Esophagus muscularis mucosa (tissue), 4 donors: Measurements from ENCODE around the gene FGD1. TPM values are rescaled to one million over a fixed set of nuclear protein-coding genes. Genes with fewer than 3 reads are reported as not detected.

Experiments used
- DNase-seq: peaks from one replicate; pipeline ENCODE4 v3.0.0-alpha.2; 2017; ENCODE audit errors: extremely low spot score
- H3K27ac ChIP-seq, 4 donors: fragments of 200-600 bp; sonication (generic); replicated peaks in 1 of 4; 1 replicate in 3 of 4; 2 replicates in 1 of 4; pipeline ENCODE4 v1.5.1; 2016 to 2019; ENCODE audit warnings: mild to moderate bottlenecking in 1 of 4
- H3K27me3 ChIP-seq, 4 donors: fragments of 200-600 bp; sonication (generic); one replicate each; pipeline versions ENCODE4 v1.5.1 to v1.6.0; 2016 to 2019
- H3K36me3 ChIP-seq, 4 donors: fragments of 200-600 bp; sonication (generic); one replicate each; pipeline ENCODE4 v1.5.1; 2016 to 2019
- H3K4me1 ChIP-seq, 4 donors: fragments of 200-600 bp; sonication (generic); one replicate each; pipeline ENCODE4 v1.5.1; 2016 to 2019
- H3K4me3 ChIP-seq, 4 donors: fragments of 200-600 bp; sonication (generic); 1 replicate in 2 of 4; 2 replicates in 2 of 4; pipeline ENCODE4 v1.5.1; 2016 to 2019; ENCODE audit warnings: mild to moderate bottlenecking in 4 of 4, moderate library complexity in 1 of 4
- H3K9me3 ChIP-seq, 4 donors: fragments of 200-600 bp; sonication (generic); 1 replicate in 3 of 4; 2 replicates in 1 of 4; pipeline ENCODE4 v1.5.1; 2016 to 2019
- CTCF ChIP-seq, 3 experiments: fragments of 200-600 bp in 2 of 3; fragments of 450-650 bp in 1 of 3; sonication (generic) in 2 of 3; IDR thresholded peaks; one replicate each; pipeline ENCODE4 v1.5.1; 2017 to 2019; ENCODE audit warnings: antibody characterized with exemption in 3 of 3, mild to moderate bottlenecking in 2 of 3, moderate library complexity in 1 of 3
- EP300 ChIP-seq: sonication (generic); formaldehyde crosslinking; IDR thresholded peaks from one replicate; pipeline ENCODE4 v1.6.1; 2017; ENCODE audit warnings: antibody characterized with exemption
- POLR2A ChIP-seq: fragments of 450-650 bp; IDR thresholded peaks from one replicate; pipeline ENCODE4 v1.6.1; 2017; ENCODE audit warnings: antibody characterized with exemption, moderate library complexity, mild to moderate bottlenecking, low read depth
- POLR2AphosphoS5 ChIP-seq, 2 donors: sonication (generic); formaldehyde crosslinking; IDR thresholded peaks; one replicate each; pipeline ENCODE4 v1.6.1; 2017; ENCODE audit warnings: antibody characterized with exemption in 2 of 2
- WGBS: methylation state at CpG from one replicate; pipeline ENCODE4 v1.1.5; 2018; 5-methylcytosine and 5-hydroxymethylcytosine counted together
- intact Hi-C: fragments of 100-400 bp; cut with DNase I; formaldehyde crosslinking; loops from one replicate; pipeline ENCODE4 v1.15.1; 2023
- total RNA-seq, 4 donors: library from RNA; depleted of rRNA; stranded (reverse); fragments of >200 nt; gene quantifications; one replicate each; pipeline versions ENCODE4 v1.1.0 to v1.2.1, GENCODE V29; 2016

FGD1 gene
- total RNA-seq, 4 donors from 2014 or later = 3.7 to 11.4 (median 6.3) TPM

GRCh38 chrX:54422168-54422567 lies 73.9 kb downstream of the FGD1 start:
- H3K27me3 ChIP-seq = no peaks in the 10 kb centered on the region
- TF ChIP-seq EP300 = no peak
- TF ChIP-seq POLR2A = no peak
- no peak for TF ChIP-seq CTCF (IDR thresholded peaks at IDR 0.05)
- TF ChIP-seq POLR2AphosphoS5 (IDR thresholded peaks at IDR 0.05) = no peak
- H3K4me1 ChIP-seq = peaks cover 0 to 3% (median 0%) of the 10 kb centered on the region in 4 donors
- H3K36me3 ChIP-seq = no peaks in the 10 kb centered on the region
- WGBS = 87% methylated on average over 3 of the region's 3 CpGs
- H3K9me3 ChIP-seq = no peaks in the 10 kb centered on the region
- intact Hi-C loops = no loop called here
- DNase-seq = no peak
- H3K4me3 ChIP-seq = no peak overlapping the region
- H3K27ac ChIP-seq = no peak overlapping the region

GRCh38 chrX:54419559-54420302 lies 76.3 kb downstream of the FGD1 start:
- intact Hi-C loops = no loop called here
- Histone ChIP-seq H3K27me3 (peaks cover 0 to 3% (median 0%) of the 10 kb centered on the region in 4 donors), H3K4me1 (peaks cover 0 to 3% (median 0%) of the 10 kb centered on the region in 4 donors), H3K4me3 (no peak overlapping the region), H3K36me3 (no peaks in the 10 kb centered on the region), H3K9me3 (no peaks in the 10 kb centered on the region), H3K27ac (no peak overlapping the region)
- WGBS = 49% methylated on average over 3 of the region's 3 CpGs
- TF ChIP-seq POLR2AphosphoS5 (IDR thresholded peaks at IDR 0.05) = no peak
- no peak for TF ChIP-seq POLR2A
- no peak for TF ChIP-seq CTCF (IDR thresholded peaks at IDR 0.05)
- no peak for TF ChIP-seq EP300
- no peak for DNase-seq

- H3K4me1 ChIP-seq = peaks cover 0 to 3% (median 0%) of the 10 kb centered on the region in 4 donors
- WGBS = 66% methylated on average over 2 of the region's 2 CpGs
- H3K4me3 ChIP-seq = no peak overlapping the region
- H3K27me3 ChIP-seq = peaks cover 0 to 10% (median 0%) of the 10 kb centered on the region in 4 donors
- H3K9me3 ChIP-seq = no peaks in the 10 kb centered on the region
- intact Hi-C loops = no loop called here
- DNase-seq = no peak
- no peaks in the 10 kb centered on the region for H3K36me3 ChIP-seq
- TF ChIP-seq POLR2A (no peak), POLR2AphosphoS5 (IDR thresholded peaks at IDR 0.05) (no peak)
- H3K27ac ChIP-seq = no peak overlapping the region
Measured at GRCh38 chrX:54416965-54417364, 79.1 kb downstream of the FGD1 start.

- no peak for DNase-seq
- WGBS = 44% methylated on average over 13 of the region's 13 CpGs
- H3K9me3 ChIP-seq = no peaks in the 10 kb centered on the region
- TF ChIP-seq EP300 (no peak), CTCF (IDR thresholded peaks at IDR 0.05) (no peak), POLR2AphosphoS5 (IDR thresholded peaks at IDR 0.05) (no peak), POLR2A (no peak)
- peaks cover 0 to 3% (median 0%) of the 10 kb centered on the region in 4 donors for H3K4me1 ChIP-seq
- intact Hi-C loops = no loop called here
- H3K36me3 ChIP-seq = no peaks in the 10 kb centered on the region
- peaks cover 0 to 10% (median 0%) of the 10 kb centered on the region in 4 donors for H3K27me3 ChIP-seq
- no peak overlapping the region for H3K27ac ChIP-seq
- H3K4me3 ChIP-seq = no peak overlapping the region
Measured at GRCh38 chrX:54415534-54416350, 80.3 kb downstream of the FGD1 start.

- no peaks in the 10 kb centered on the region for H3K9me3 ChIP-seq
- WGBS = 76% methylated on average over 3 of the region's 3 CpGs
- H3K4me1 ChIP-seq = no peaks in the 10 kb centered on the region
- H3K27ac ChIP-seq = no peak overlapping the region
- H3K27me3 ChIP-seq = peaks cover 0 to 10% (median 0%) of the 10 kb centered on the region in 4 donors
- DNase-seq = no peak
- TF ChIP-seq POLR2A = no peak
- no peak for TF ChIP-seq CTCF (IDR thresholded peaks at IDR 0.05)
- TF ChIP-seq POLR2AphosphoS5 (IDR thresholded peaks at IDR 0.05) = no peak
- no peak for TF ChIP-seq EP300
- H3K36me3 ChIP-seq = no peaks in the 10 kb centered on the region
- H3K4me3 ChIP-seq = no peak overlapping the region
- intact Hi-C loops = no loop called here
Measured at GRCh38 chrX:54413753-54414152, 82.3 kb downstream of the FGD1 start.
